Mesendoderm (in vitro differentiated cells): Measurements from ENCODE around the gene ACTG2.

Experiments
- DNase-seq: peaks from one replicate; pipeline ENCODE4 v3.0.0; 2013
- H2AK5ac ChIP-seq: 2 replicates; pipeline ENCODE4 v1.6.1; 2013; ENCODE audit warnings: low read length, inconsistent platforms
- H2BK120ac ChIP-seq: 2 replicates; pipeline ENCODE4 v1.6.1; 2013; ENCODE audit warnings: low read depth, mild to moderate bottlenecking, low read length, moderate library complexity, mixed read lengths
- H2BK15ac ChIP-seq: replicated peaks from 2 replicates; pipeline ENCODE4 v1.6.1; 2013; ENCODE audit warnings: low read depth, mild to moderate bottlenecking, moderate library complexity
- H2BK5ac ChIP-seq: 2 replicates; pipeline ENCODE4 v1.6.1; 2013; ENCODE audit warnings: low read length, inconsistent platforms
- H3K18ac ChIP-seq: 2 replicates; pipeline ENCODE4 v1.6.1; 2013; ENCODE audit warnings: mild to moderate bottlenecking, low read length, mixed read lengths
- H3K23ac ChIP-seq: one replicate; pipeline ENCODE4 v1.6.1; 2013; ENCODE audit warnings: low read length
- H3K27ac ChIP-seq: 2 replicates; pipeline ENCODE4 v1.5.1; 2013; ENCODE audit warnings: low read depth, mild to moderate bottlenecking, inconsistent platforms, low read length, moderate library complexity
- H3K27me3 ChIP-seq: 2 replicates; pipeline ENCODE4 v1.6.1; 2013; ENCODE audit warnings: low read length, control low read depth, mild to moderate bottlenecking, inconsistent platforms; ENCODE audit not compliant: insufficient read depth, poor library complexity
- H3K36me3 ChIP-seq: 2 replicates; pipeline ENCODE4 v1.6.1; 2013; ENCODE audit warnings: low read length, inconsistent platforms; ENCODE audit not compliant: control insufficient read depth, insufficient read depth
- H3K4ac ChIP-seq: one replicate; pipeline ENCODE4 v1.6.1; 2013; ENCODE audit warnings: low read depth, mild to moderate bottlenecking, low read length, moderate library complexity
- H3K4me1 ChIP-seq: 2 replicates; pipeline ENCODE4 v1.6.1; 2013; ENCODE audit warnings: low read depth, low read length, inconsistent platforms; ENCODE audit not compliant: control insufficient read depth
- H3K4me2 ChIP-seq: 2 replicates; pipeline ENCODE4 v1.6.1; 2013; ENCODE audit warnings: low read length
- H3K4me3 ChIP-seq: 2 replicates; pipeline ENCODE4 v1.5.1; 2013; ENCODE audit warnings: mild to moderate bottlenecking, low read length
- H3K56ac ChIP-seq: one replicate; pipeline ENCODE4 v1.6.1; 2013; ENCODE audit warnings: low read length
- H3K79me1 ChIP-seq: 2 replicates; pipeline ENCODE4 v1.6.1; 2013; ENCODE audit warnings: low read length, inconsistent platforms
- H3K79me2 ChIP-seq: 2 replicates; pipeline ENCODE4 v1.6.1; 2013; ENCODE audit warnings: mild to moderate bottlenecking, low read length; ENCODE audit not compliant: control insufficient read depth, insufficient read depth
- H3K9ac ChIP-seq: 2 replicates; pipeline ENCODE4 v1.6.1; 2013; ENCODE audit warnings: low read length, inconsistent platforms
- H4K5ac ChIP-seq: one replicate; pipeline ENCODE4 v1.6.1; 2013; ENCODE audit warnings: low read length
- H4K8ac ChIP-seq: one replicate; pipeline ENCODE4 v1.6.1; 2013; ENCODE audit warnings: low read depth, mild to moderate bottlenecking, control low read depth, low read length, moderate library complexity
- WGBS: extraction: QIAGEN DNeasy Blood & Tissue Kit; methylation state at CpG from one replicate; pipeline ENCODE4 v1.1.7; 2013; ENCODE audit warnings: low lambda C conversion rate, missing lambda C conversion rate; ENCODE audit not compliant: insufficient coverage; ENCODE audit errors: extremely low coverage; 5-methylcytosine and 5-hydroxymethylcytosine counted together

The ACTG2 gene

GRCh38 chr2:73918856-73919255 lies 26.0 kb downstream of the ACTG2 start:
- Histone ChIP-seq H2BK120ac (no peak overlapping the region), H2AK5ac (no peak overlapping the region), H2BK5ac (no peak overlapping the region), H3K79me1 (no peaks in the 10 kb centered on the region), H2BK15ac (no peak overlapping the region), H3K4me3 (no peak overlapping the region), H3K4ac (no peak overlapping the region), H4K5ac (no peak overlapping the region), H3K27me3 (no peaks in the 10 kb centered on the region), H3K9ac (no peak overlapping the region), H3K27ac (no peak overlapping the region), H3K23ac (no peak overlapping the region), H3K56ac (no peak overlapping the region), H3K79me2 (no peaks in the 10 kb centered on the region), H3K36me3 (no peaks in the 10 kb centered on the region), H3K18ac (no peak overlapping the region), H4K8ac (no peak overlapping the region), H3K4me1 (peaks cover 2% of the 10 kb centered on the region), H3K4me2 (no peak overlapping the region)
- DNase-seq, result no peak
- no CpG with 5 or more reads among the region's 3 CpGs for WGBS

- H3K4me3 ChIP-seq, result no peak overlapping the region
- H3K79me1 ChIP-seq, result no peaks in the 10 kb centered on the region
- no peak overlapping the region for H4K5ac ChIP-seq
- no peak for DNase-seq
- H2AK5ac ChIP-seq, result no peak overlapping the region
- H4K8ac ChIP-seq, result no peak overlapping the region
- H2BK120ac ChIP-seq, result no peak overlapping the region
- H3K23ac ChIP-seq, result no peak overlapping the region
- H2BK15ac ChIP-seq, result no peak overlapping the region
- H3K27me3 ChIP-seq, result no peaks in the 10 kb centered on the region
- no peak overlapping the region for H2BK5ac ChIP-seq
- H3K4ac ChIP-seq, result no peak overlapping the region
- H3K4me2 ChIP-seq, result no peak overlapping the region
- WGBS, result no CpG with 5 or more reads among the region's 7 CpGs
- no peak overlapping the region for H3K9ac ChIP-seq
- peaks cover 2% of the 10 kb centered on the region for H3K4me1 ChIP-seq
- no peaks in the 10 kb centered on the region for H3K36me3 ChIP-seq
- no peak overlapping the region for H3K27ac ChIP-seq
- no peaks in the 10 kb centered on the region for H3K79me2 ChIP-seq
- H3K56ac ChIP-seq, result no peak overlapping the region
- H3K18ac ChIP-seq, result no peak overlapping the region
Observed at GRCh38 chr2:73919596-73920228, 26.9 kb downstream of the ACTG2 start.

DNA sequence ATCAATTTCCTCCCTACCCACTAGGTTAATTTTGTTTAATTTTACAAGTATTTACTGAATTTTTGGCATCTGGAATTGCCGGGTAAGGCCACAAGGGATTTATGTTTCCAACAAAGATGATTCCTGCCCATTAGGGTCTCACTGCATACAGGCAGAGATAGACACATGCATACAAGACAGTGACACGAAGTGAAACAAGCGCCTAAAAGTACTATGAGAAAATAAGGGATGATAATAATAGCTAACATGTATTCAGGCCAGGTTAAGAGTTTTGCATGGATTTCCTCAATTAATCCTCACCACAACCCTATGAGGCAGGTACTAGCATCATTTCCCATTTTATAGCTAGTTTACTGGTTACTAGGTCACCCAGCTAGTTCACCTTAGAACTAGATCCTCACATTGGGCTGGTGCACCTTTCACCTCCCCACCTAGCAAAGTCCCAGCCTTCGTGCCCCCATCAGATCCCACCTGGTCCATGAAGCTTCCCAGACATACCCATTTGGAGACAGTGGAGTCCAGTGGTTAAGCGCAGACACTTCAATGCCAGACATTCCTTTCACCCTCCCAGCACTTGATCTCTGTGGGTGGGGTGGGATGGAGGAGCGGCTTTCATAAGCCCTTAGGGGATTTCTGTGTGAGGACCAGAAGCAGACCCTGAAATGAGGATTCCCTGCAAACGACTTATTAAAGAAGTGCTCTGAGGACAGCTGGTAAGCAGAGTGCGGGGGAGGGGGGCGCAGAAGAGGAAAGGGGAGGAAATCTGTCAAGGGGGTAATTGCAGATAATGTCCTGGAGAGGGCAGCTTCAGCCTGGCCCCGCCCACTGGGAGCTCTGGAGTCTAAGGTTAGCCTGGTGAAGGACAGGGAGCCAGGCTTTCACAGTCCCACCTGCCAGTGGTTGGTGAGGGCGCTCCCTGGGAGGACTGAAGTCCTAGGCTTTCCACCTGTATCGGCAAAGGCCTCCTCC lies 28.1 kb downstream of the ACTG2 start:
- no peak overlapping the region for H3K27ac ChIP-seq
- no peak overlapping the region for H2BK5ac ChIP-seq
- peak; percentile 87 for DNase-seq
- no peak overlapping the region for H4K5ac ChIP-seq
- no peak overlapping the region for H3K18ac ChIP-seq
- no CpG with 5 or more reads among the region's 12 CpGs for WGBS
- H3K4ac ChIP-seq, result no peak overlapping the region
- H3K79me2 ChIP-seq, result no peaks in the 10 kb centered on the region
- H4K8ac ChIP-seq, result no peak overlapping the region
- H3K79me1 ChIP-seq, result no peaks in the 10 kb centered on the region
- H2AK5ac ChIP-seq, result no peak overlapping the region
- H3K36me3 ChIP-seq, result no peaks in the 10 kb centered on the region
- H3K9ac ChIP-seq, result no peak overlapping the region
- no peak overlapping the region for H3K4me3 ChIP-seq
- peaks cover 2% of the 10 kb centered on the region for H3K4me1 ChIP-seq
- H3K23ac ChIP-seq, result no peak overlapping the region
- no peak overlapping the region for H2BK120ac ChIP-seq
- no peaks in the 10 kb centered on the region for H3K27me3 ChIP-seq
- no peak overlapping the region for H3K56ac ChIP-seq
- H2BK15ac ChIP-seq, result no peak overlapping the region
- no peak overlapping the region for H3K4me2 ChIP-seq

GRCh38 chr2:73921581-73921980 lies 28.8 kb downstream of the ACTG2 start:
- no peak for DNase-seq
- Histone ChIP-seq H2BK120ac (no peak overlapping the region), H4K8ac (no peak overlapping the region), H3K4me3 (no peak overlapping the region), H3K27ac (no peak overlapping the region), H3K4me2 (no peak overlapping the region), H3K36me3 (no peaks in the 10 kb centered on the region), H3K9ac (no peak overlapping the region), H3K4me1 (peaks cover 2% of the 10 kb centered on the region), H3K56ac (no peak overlapping the region), H2BK15ac (no peak overlapping the region), H3K18ac (no peak overlapping the region), H3K27me3 (no peaks in the 10 kb centered on the region), H3K79me1 (no peaks in the 10 kb centered on the region), H4K5ac (no peak overlapping the region), H3K23ac (no peak overlapping the region), H3K4ac (no peak overlapping the region), H2BK5ac (no peak overlapping the region), H3K79me2 (no peaks in the 10 kb centered on the region), H2AK5ac (no peak overlapping the region)
- WGBS, result no CpG with 5 or more reads among the region's 9 CpGs

- Histone ChIP-seq H3K23ac (no peak overlapping the region), H3K9ac (no peak overlapping the region), H2BK15ac (no peak overlapping the region), H2BK5ac (no peak overlapping the region), H3K18ac (no peak overlapping the region), H4K5ac (no peak overlapping the region), H3K36me3 (no peaks in the 10 kb centered on the region), H3K79me2 (peaks cover 6% of the 10 kb centered on the region), H3K4me1 (peaks cover 2% of the 10 kb centered on the region), H3K79me1 (peaks cover under 1% of the 10 kb centered on the region), H3K27ac (no peak overlapping the region), H3K4me2 (no peak overlapping the region), H3K4ac (no peak overlapping the region), H2BK120ac (no peak overlapping the region), H2AK5ac (no peak overlapping the region), H3K4me3 (no peak overlapping the region), H3K56ac (no peak overlapping the region), H3K27me3 (no peaks in the 10 kb centered on the region), H4K8ac (no peak overlapping the region)
- no peak for DNase-seq
- no CpG with 5 or more reads among the region's 5 CpGs for WGBS
Observed at GRCh38 chr2:73922681-73923080, 29.9 kb downstream of the ACTG2 start.
